ENCODE data around the gene SHD. TPM values are rescaled to one million over a fixed set of nuclear protein-coding genes. Genes with fewer than 3 reads are reported as not detected.

Gene SHD
- total and polyA plus RNA-seq, 2 of the 4 experiments (the other 2 are of a cell fraction): not detected

DNA sequence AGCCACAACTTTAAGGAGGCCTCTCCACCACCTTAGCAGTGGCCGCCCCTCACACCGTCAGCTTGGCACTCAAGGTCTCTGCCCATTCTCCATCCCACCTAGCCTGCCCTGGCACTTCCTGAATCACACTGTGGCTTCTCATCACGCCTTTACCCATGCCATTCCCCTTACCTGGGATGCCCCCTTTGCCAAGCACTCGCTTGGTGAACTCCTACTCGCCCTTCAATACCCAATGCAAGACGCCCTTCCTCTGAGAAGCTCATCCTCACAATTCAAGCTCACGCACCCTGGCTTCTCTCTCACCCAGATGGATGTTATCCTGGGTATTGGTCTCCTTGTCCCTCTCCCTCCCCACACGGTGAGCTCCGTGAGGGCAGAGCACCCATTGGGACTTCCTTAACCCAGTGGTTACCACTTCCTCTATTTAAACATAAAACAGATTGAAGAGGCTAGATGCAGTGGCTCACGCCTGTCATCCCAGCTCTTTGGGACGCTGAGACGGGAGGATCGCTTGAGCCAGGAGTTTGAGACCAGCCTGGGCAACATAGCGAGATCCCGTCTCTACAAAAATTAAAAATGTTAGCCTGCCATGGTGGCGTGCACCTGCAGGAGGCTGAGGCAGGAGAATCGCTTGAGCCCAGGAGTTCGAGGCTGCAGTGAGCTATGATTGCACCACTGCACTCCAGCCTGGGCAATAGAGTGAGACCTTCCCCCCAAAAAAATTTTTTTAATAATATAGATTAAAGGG is 12.6 kb upstream of the SHD start:
- TF ChIP-seq POLR2A (IDR thresholded peaks at IDR 0.05; ENCODE audit: low read depth, low read length) (no peak), MAZ (IDR thresholded peaks at IDR 0.05; ENCODE audit: borderline replicate concordance, low read depth, low read length) (no peak), SMC3 (IDR thresholded peaks at IDR 0.05; ENCODE audit: low read depth, low read length) (no peak)
- TF ChIP-seq, protein P1, sequence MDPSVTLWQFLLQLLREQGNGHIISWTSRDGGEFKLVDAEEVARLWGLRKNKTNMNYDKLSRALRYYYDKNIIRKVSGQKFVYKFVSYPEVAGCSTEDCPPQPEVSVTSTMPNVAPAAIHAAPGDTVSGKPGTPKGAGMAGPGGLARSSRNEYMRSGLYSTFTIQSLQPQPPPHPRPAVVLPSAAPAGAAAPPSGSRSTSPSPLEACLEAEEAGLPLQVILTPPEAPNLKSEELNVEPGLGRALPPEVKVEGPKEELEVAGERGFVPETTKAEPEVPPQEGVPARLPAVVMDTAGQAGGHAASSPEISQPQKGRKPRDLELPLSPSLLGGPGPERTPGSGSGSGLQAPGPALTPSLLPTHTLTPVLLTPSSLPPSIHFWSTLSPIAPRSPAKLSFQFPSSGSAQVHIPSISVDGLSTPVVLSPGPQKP (IDR thresholded peaks at IDR 0.05; ENCODE audit: borderline replicate concordance, low read depth, low read length): no peak
- TF ChIP-seq, protein P2, sequence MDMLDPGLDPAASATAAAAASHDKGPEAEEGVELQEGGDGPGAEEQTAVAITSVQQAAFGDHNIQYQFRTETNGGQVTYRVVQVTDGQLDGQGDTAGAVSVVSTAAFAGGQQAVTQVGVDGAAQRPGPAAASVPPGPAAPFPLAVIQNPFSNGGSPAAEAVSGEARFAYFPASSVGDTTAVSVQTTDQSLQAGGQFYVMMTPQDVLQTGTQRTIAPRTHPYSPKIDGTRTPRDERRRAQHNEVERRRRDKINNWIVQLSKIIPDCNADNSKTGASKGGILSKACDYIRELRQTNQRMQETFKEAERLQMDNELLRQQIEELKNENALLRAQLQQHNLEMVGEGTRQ (IDR thresholded peaks at IDR 0.05; ENCODE audit: low read depth, low read length): no peak
- dilution Hi-C loops (cut with HindIII; ENCODE audit: low sequenced_read_pairs, unreplicated experiment): no loop called here
- POLR2A ChIA-PET (ENCODE audit: unreplicated experiment): no interaction called here

More for the DNA sequence above, 12.6 kb upstream of the SHD start:
- Histone ChIP-seq H4K5ac (ENCODE audit: low read depth, low read length) (no peak overlapping the region), H3K14ac (replicated peaks; ENCODE audit: low read depth, low read length) (no peak overlapping the region), H3K4me2 (ENCODE audit: low read depth, low read length) (no peak overlapping the region), H4K8ac (ENCODE audit: low read depth in 2 of 2, low read length in 2 of 2) (no peak overlapping the region), H2AK5ac (ENCODE audit: low read depth, low read length) (no peak overlapping the region), H3K27ac (ENCODE audit: insufficient read depth, low read length) (no peak overlapping the region), H3K36me3 (ENCODE audit: control insufficient read depth, insufficient read depth, low read length) (peaks cover 24% of the 10 kb centered on the region), H3K9me3 (ENCODE audit: control insufficient read depth, insufficient read depth, low read length) (no peaks in the 10 kb centered on the region), H4K20me1 (ENCODE audit: insufficient read depth, low read length) (peaks cover 6% of the 10 kb centered on the region; the same call in 1 of the 2 replicates), H2BK15ac (ENCODE audit: low read depth, low read length) (no peak overlapping the region), H3K4me1 (ENCODE audit: control insufficient read depth, insufficient read depth, low read length) (no peaks in the 10 kb centered on the region), H3K23ac (ENCODE audit: low read depth, low read length) (no peak overlapping the region), H2AK9ac (replicated peaks; ENCODE audit: low read depth, low read length, poor library complexity) (no peak overlapping the region), H2BK20ac (ENCODE audit: low read depth, low read length) (no peak overlapping the region), H3K4me3 (ENCODE audit: insufficient read depth, low read depth, low read length) (no peak overlapping the region), H3K4ac (ENCODE audit: low read depth, low read length) (no peak overlapping the region), H3K9me1 (ENCODE audit: insufficient read depth, low read length) (no peaks in the 10 kb centered on the region), H2BK5ac (ENCODE audit: low read depth, low read length, poor library complexity, severe bottlenecking) (no peak overlapping the region), H2AFZ (replicated peaks; ENCODE audit: low read length, poor library complexity) (no peak overlapping the region), H3K79me1 (ENCODE audit: low read depth in 1 of 2, low read length in 2 of 2) (no peaks in the 10 kb centered on the region), H4K91ac (ENCODE audit: insufficient read depth, low read depth, low read length) (no peak overlapping the region), H3K9ac (ENCODE audit: low read depth, low read length) (no peak overlapping the region), H3K27me3 (ENCODE audit: control insufficient read depth, insufficient read depth, low read length) (no peaks in the 10 kb centered on the region), H3K56ac (ENCODE audit: extremely low read depth, insufficient read depth, low read length) (no peak overlapping the region), H2BK120ac (ENCODE audit: low read depth, low read length) (no peak overlapping the region), H3K18ac (ENCODE audit: low read depth, low read length) (no peak overlapping the region)
- in situ Hi-C loops (cut with MboI; ENCODE audit: low sequenced_read_pairs) (loop anchor here (5.0 kb wide), 1 partner anchor 86 kb away; no protein-coding TSS in a partner anchor), intact Hi-C loops (cut with micrococcal nuclease) (no loop called here)
- ATAC-seq (ENCODE audit: low read depth) (no peak), DNase-seq (no peak)
- 100% methylated on average over 1 of the region's 18 CpGs; no CpG with 5 or more reads in 1 of the 2 experiments for WGBS, 2 experiments (ENCODE audit: extremely low coverage in 2 of 2, insufficient read length in 1 of 2)
- BruUV-seq (replicated peaks): no TSS peak
- CTCF ChIA-PET: interaction anchor here (1.1 to 2.4 kb wide), 3 partner anchors 86 to 130 kb away, joined by 3 to 11 read pairs (median 4); no protein-coding TSS in a partner anchor
